ENCODE data around the gene ANKS1A.

The ANKS1A gene

DNA sequence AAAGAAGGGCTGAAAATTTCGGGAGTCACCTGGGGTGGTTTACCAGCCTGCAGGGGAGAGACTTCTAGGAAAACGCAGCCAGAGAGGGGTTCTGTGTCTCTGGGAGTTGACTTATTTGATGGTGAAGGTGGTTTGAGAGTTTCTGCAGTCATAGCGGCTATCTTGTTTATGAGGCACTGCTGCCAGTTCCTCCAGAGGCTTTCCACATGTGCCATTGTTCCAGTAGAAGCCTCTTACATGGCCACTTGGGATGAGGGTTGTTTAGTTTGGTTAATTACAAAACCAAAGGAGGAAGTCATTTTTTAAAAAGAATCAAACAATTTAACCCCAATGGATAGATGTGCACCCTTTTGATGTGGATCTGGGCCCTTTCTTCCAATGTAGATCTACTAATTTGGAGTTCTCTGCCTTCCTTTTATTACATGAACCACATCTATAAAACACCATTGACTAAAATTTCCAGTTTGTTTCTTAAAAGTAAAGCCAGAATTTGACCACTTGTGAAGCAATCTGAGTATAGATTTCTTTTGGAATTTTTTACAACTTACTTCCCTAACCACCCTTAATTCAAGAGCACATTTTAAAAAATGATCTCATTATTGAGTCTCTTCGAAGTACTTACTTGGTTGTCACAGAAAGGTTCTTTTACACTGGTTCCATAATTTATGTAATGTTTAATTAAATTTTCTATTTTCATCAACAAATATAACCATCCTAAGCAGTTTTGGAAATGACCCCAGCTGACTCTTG lies 154.5 kb downstream of the ANKS1A start:
- H3K27ac ChIP-seq (ENCODE audit: low read depth, low read length), result no peak overlapping the region
- no peak overlapping the region for H3K4me3 ChIP-seq (ENCODE audit: low read length)

GRCh38 chr6:35044145-35044745 lies 155.2 kb downstream of the ANKS1A start:
- TF ChIP-seq EZH2phosphoT487 (IDR thresholded peaks at IDR 0.05; ENCODE audit: borderline replicate concordance, low read length), result no peak
- no peak for TF ChIP-seq CTCF (IDR thresholded peaks at IDR 0.05; ENCODE audit: low read depth, low read length, poor library complexity, severe bottlenecking)
- Histone ChIP-seq H3K27me3 (ENCODE audit: control insufficient read depth, low read length) (no peaks in the 10 kb centered on the region), H3K79me2 (ENCODE audit: control insufficient read depth, low read length) (no peaks in the 10 kb centered on the region), H3K4me3 (ENCODE audit: low read length) (no peak overlapping the region), H3F3A (ENCODE audit: control insufficient read depth, insufficient read depth) (no peaks in the 10 kb centered on the region), H4K20me1 (ENCODE audit: control insufficient read depth, insufficient read depth, low read depth, low read length) (no peaks in the 10 kb centered on the region), H3K27ac (ENCODE audit: low read depth, low read length) (no peak overlapping the region), H3K9me2 (replicated peaks; ENCODE audit: control insufficient read depth, low read length) (no peaks in the 10 kb centered on the region), H3K9me3 (ENCODE audit: control insufficient read depth, insufficient read depth, low read length) (no peaks in the 10 kb centered on the region), H3K4me2 (ENCODE audit: low read length) (no peak overlapping the region), H3K36me3 (ENCODE audit: control insufficient read depth, low read length) (no peaks in the 10 kb centered on the region), H3K4me1 (ENCODE audit: control insufficient read depth, low read length) (no peaks in the 10 kb centered on the region)

More for the DNA sequence above, 154.5 kb downstream of the ANKS1A start:
- no peaks in the 10 kb centered on the region for H3F3A ChIP-seq (ENCODE audit: control insufficient read depth, insufficient read depth)
- H3K9me2 ChIP-seq (replicated peaks; ENCODE audit: control insufficient read depth, low read length), result no peaks in the 10 kb centered on the region
- TF ChIP-seq EZH2phosphoT487 (IDR thresholded peaks at IDR 0.05; ENCODE audit: borderline replicate concordance, low read length), result no peak
- TF ChIP-seq CTCF (IDR thresholded peaks at IDR 0.05; ENCODE audit: low read depth, low read length, poor library complexity, severe bottlenecking), result no peak
- no peak overlapping the region for H3K4me2 ChIP-seq (ENCODE audit: low read length)
- H4K20me1 ChIP-seq (ENCODE audit: control insufficient read depth, insufficient read depth, low read depth, low read length), result no peaks in the 10 kb centered on the region
- H3K79me2 ChIP-seq (ENCODE audit: control insufficient read depth, low read length), result no peaks in the 10 kb centered on the region
- H3K4me1 ChIP-seq (ENCODE audit: control insufficient read depth, low read length), result no peaks in the 10 kb centered on the region
- H3K36me3 ChIP-seq (ENCODE audit: control insufficient read depth, low read length), result no peaks in the 10 kb centered on the region
- no peaks in the 10 kb centered on the region for H3K27me3 ChIP-seq (ENCODE audit: control insufficient read depth, low read length)
- no peaks in the 10 kb centered on the region for H3K9me3 ChIP-seq (ENCODE audit: control insufficient read depth, insufficient read depth, low read length)

- Histone ChIP-seq H3K4me1 (ENCODE audit: control insufficient read depth, low read length) (no peaks in the 10 kb centered on the region), H3K4me3 (ENCODE audit: low read length) (no peak overlapping the region), H3F3A (ENCODE audit: control insufficient read depth, insufficient read depth) (no peaks in the 10 kb centered on the region), H3K36me3 (ENCODE audit: control insufficient read depth, low read length) (no peaks in the 10 kb centered on the region), H3K27ac (ENCODE audit: low read depth, low read length) (no peak overlapping the region), H3K79me2 (ENCODE audit: control insufficient read depth, low read length) (no peaks in the 10 kb centered on the region), H3K9me3 (ENCODE audit: control insufficient read depth, insufficient read depth, low read length) (no peaks in the 10 kb centered on the region), H3K27me3 (ENCODE audit: control insufficient read depth, low read length) (no peaks in the 10 kb centered on the region), H3K4me2 (ENCODE audit: low read length) (no peak overlapping the region), H3K9me2 (replicated peaks; ENCODE audit: control insufficient read depth, low read length) (no peaks in the 10 kb centered on the region), H4K20me1 (ENCODE audit: control insufficient read depth, insufficient read depth, low read depth, low read length) (no peaks in the 10 kb centered on the region)
- TF ChIP-seq CTCF (IDR thresholded peaks at IDR 0.05; ENCODE audit: low read depth, low read length, poor library complexity, severe bottlenecking) (no peak), EZH2phosphoT487 (IDR thresholded peaks at IDR 0.05; ENCODE audit: borderline replicate concordance, low read length) (no peak)
Observed at GRCh38 chr6:35044761-35045421, 155.8 kb downstream of the ANKS1A start.
